NCI-H2107 treated with DMSO at 0.1 percent for 48 hours (cell line): Measurements from ENCODE around the gene SHANK1.

ENCODE experiments used
- DNase-seq: peaks from one replicate; lab custom pipeline; 2025; ENCODE audit not compliant: unreplicated experiment; lab: John Stamatoyannopoulos, UW

SHANK1 gene

GRCh38 chr19:50729894-50730293, 10.3 kb upstream of the SHANK1 start:
- DNase-seq: no peak

GRCh38 chr19:50728084-50728737, 8.6 kb upstream of the SHANK1 start:
- DNase-seq: no peak

GRCh38 chr19:50725911-50726230, 6.3 kb upstream of the SHANK1 start:
- DNase-seq: no peak

- no peak for DNase-seq
These were observed 5.8 kb upstream of the SHANK1 start for GRCh38 chr19:50725218-50725910.

- no peak for DNase-seq
These were observed 5.1 kb upstream of the SHANK1 start for GRCh38 chr19:50724522-50725217.

GRCh38 chr19:50723735-50724521, 4.3 kb upstream of the SHANK1 start:
- no peak for DNase-seq

GRCh38 chr19:50723069-50723468, 3.5 kb upstream of the SHANK1 start, which contains the start of gene CLEC11A:
Gene CLEC11A (plus strand): TSS chr19:50723364. CDS start chr19:50723526, 162 bp downstream.
- DNase-seq: no peak

GRCh38 chr19:50722201-50723013, 2.8 kb upstream of the SHANK1 start:
- DNase-seq: no peak

GRCh38 chr19:50721441-50722137, 2.0 kb upstream of the SHANK1 start:
- DNase-seq: no peak

GRCh38 chr19:50720921-50721381, 1.3 kb upstream of the SHANK1 start:
- DNase-seq: no peak

- no peak for DNase-seq
These were observed 749 bp upstream of the SHANK1 start for GRCh38 chr19:50720181-50720920.

GRCh38 chr19:50719119-50719435, 525 bp downstream of the SHANK1 start:
- no peak for DNase-seq

- DNase-seq: no peak
These were observed 1.1 kb downstream of the SHANK1 start for GRCh38 chr19:50718255-50719118.

GRCh38 chr19:50717891-50718254, 1.7 kb downstream of the SHANK1 start:
- DNase-seq: no peak

- no peak for DNase-seq
These were observed 2.4 kb downstream of the SHANK1 start for GRCh38 chr19:50717026-50717723.

GRCh38 chr19:50716178-50717025, 3.2 kb downstream of the SHANK1 start:
- no peak for DNase-seq
